Pancreas (tissue), 10 donors: Measurements from ENCODE around the gene MRGPRF. TPM values are rescaled to one million over a fixed set of nuclear protein-coding genes. Genes with fewer than 3 reads are reported as not detected.

Experiments
- ATAC-seq, 4 donors: fragments of 200-7000 bp; cut with Tn5 transposase; one replicate each; pipeline versions ENCODE4 v1.8.0 to v1.9.1; 2020; ENCODE audit warnings: mild to moderate bottlenecking in 4 of 4, moderate library complexity in 4 of 4
- DNase-seq, 6 donors: peaks; one replicate each; pipeline ENCODE4 v3.0.0-alpha.2; 2020
- FAIRE-seq: peaks from 2 replicates; lab custom pipeline; 2012; peaks lifted over from hg19 to GRCh38; lab: Jason Lieb, UNC
- H3K27ac ChIP-seq, 4 donors: fragments of 200-600 bp; sonication (generic); 1 replicate in 3 of 4; 2 replicates in 1 of 4; pipeline versions ENCODE4 v1.5.0 to v1.8.0; 2020
- H3K27me3 ChIP-seq, 4 donors: fragments of 200-600 bp; one replicate each; pipeline ENCODE4 v1.8.0; 2021
- H3K36me3 ChIP-seq, 3 donors: fragments of 200-600 bp; sonication (generic) in 1 of 3; one replicate each; pipeline versions ENCODE4 v1.5.0 to v1.8.0; 2020 to 2021
- H3K4me1 ChIP-seq, 3 donors: fragments of 200-600 bp; one replicate each; pipeline ENCODE4 v1.8.0; 2021
- H3K4me3 ChIP-seq, 4 donors: fragments of 200-600 bp; sonication (generic) in 2 of 4; one replicate each; pipeline versions ENCODE4 v1.5.0 to v1.8.0; 2020 to 2021
- H3K9me3 ChIP-seq, 4 donors: fragments of 200-600 bp; one replicate each; pipeline ENCODE4 v1.8.0; 2021
- CTCF ChIP-seq, 4 donors: fragments of 200-600 bp; sonication (generic) in 3 of 4; IDR thresholded peaks; one replicate each; pipeline versions ENCODE4 v1.5.0 to v1.8.0; 2021; ENCODE audit warnings: antibody characterized with exemption in 4 of 4
- WGBS, 2 donors: extraction: QIAGEN DNeasy Blood & Tissue Kit; methylation state at CpG; one replicate each; pipeline ENCODE4 v1.1.7; 2013; 5-methylcytosine and 5-hydroxymethylcytosine counted together
- intact Hi-C, 3 donors: fragments of 100-400 bp; cut with DNase I; formaldehyde crosslinking; loops; one replicate each; pipeline versions ENCODE4 v1.11.1 to v1.14.2; 2022
- polyA plus RNA-seq, 2 donors: library from polyadenylated mRNA; stranded (reverse); fragments of 200-250 nt; gene quantifications; one replicate each; pipeline ENCODE4 v1.2.3, GENCODE V29; 2013
- total RNA-seq, 6 donors: library from RNA; stranded (reverse); fragmentation: NEBNext Ultra II Directional in 4 of 6; extraction: Animal tissue kit (Norgen Biotek cat#: 25700) in 4 of 6; gene quantifications; one replicate each; pipeline versions ENCODE4 v1.2.1 to v1.2.4, GENCODE V29; 2021 to 2023
- donor health status: healthy with polysubstance abuse.
- donor health status: DM: no; HTN: no; CAD: no; lungs with moderate emphysema.
- donor health status: DM: no; HTN: no; CAD: no.
- donor health status: control.
- donor health status: control.
- donor health status: Bipolar disorder and iron deficiency.
- donor health status: DM: yes; HTN: yes; CAD: no.
- donor health status: DM: no; HTN: no; CAD: no.
- donor health status: DM: no; HTN: no; CAD: no.
- donor health status: DM: yes; HTN: yes; CAD: no.

The MRGPRF gene
- total and polyA plus RNA-seq, 8 donors, result 0.37 to 4.2 (median 1.6) TPM

GRCh38 chr11:69022260-69022659 is 9.2 kb upstream of the MRGPRF start:
- FAIRE-seq (no peak), ATAC-seq (no peak), DNase-seq (no peak)
- Histone ChIP-seq H3K4me3 (no peak overlapping the region), H3K4me1 (no peaks in the 10 kb centered on the region), H3K27me3 (no peaks in the 10 kb centered on the region), H3K36me3 (no peaks in the 10 kb centered on the region), H3K9me3 (no peaks in the 10 kb centered on the region), H3K27ac (no peak overlapping the region)
- TF ChIP-seq CTCF (IDR thresholded peaks at IDR 0.05), result no peak
- 68 to 69% methylated on average over 10 of the region's 10 CpGs for WGBS, 2 donors
- intact Hi-C loops, result no loop called here

GRCh38 chr11:69018924-69019323 is 5.9 kb upstream of the MRGPRF start:
- intact Hi-C loops, result no loop called here
- no peaks in the 10 kb centered on the region for H3K9me3 ChIP-seq
- WGBS, 2 donors, result 63 to 68% methylated on average over 13 of the region's 13 CpGs

GRCh38 chr11:69017951-69018350 is 4.9 kb upstream of the MRGPRF start:
- H3K4me3 ChIP-seq, result no peak overlapping the region
- WGBS, 2 donors, result 70 to 78% methylated on average over 10 of the region's 10 CpGs
- no peak overlapping the region for H3K27ac ChIP-seq
- intact Hi-C loops, result no loop called here
- H3K27me3 ChIP-seq, result no peaks in the 10 kb centered on the region
- H3K9me3 ChIP-seq, result no peaks in the 10 kb centered on the region
- H3K36me3 ChIP-seq, result no peaks in the 10 kb centered on the region
- H3K4me1 ChIP-seq, result no peaks in the 10 kb centered on the region
- ATAC-seq (no peak), DNase-seq (no peak), FAIRE-seq (no peak)
- no peak for TF ChIP-seq CTCF (IDR thresholded peaks at IDR 0.05)

More at GRCh38 chr11:69018924-69019323, 5.9 kb upstream of the MRGPRF start:
- no peaks in the 10 kb centered on the region for H3K4me1 ChIP-seq
- no peaks in the 10 kb centered on the region for H3K27me3 ChIP-seq
- DNase-seq, result no peak
- no peak for TF ChIP-seq CTCF (IDR thresholded peaks at IDR 0.05)
- no peak overlapping the region for H3K27ac ChIP-seq
- no peaks in the 10 kb centered on the region for H3K36me3 ChIP-seq
- no peak overlapping the region for H3K4me3 ChIP-seq
- no peak for FAIRE-seq
- ATAC-seq, result no peak

- no peaks in the 10 kb centered on the region for H3K36me3 ChIP-seq
- WGBS, 2 donors, result 79 to 82% methylated on average over 9 of the region's 9 CpGs
- FAIRE-seq, result no peak
- ATAC-seq, result no peak
- intact Hi-C loops, result no loop called here
- H3K4me3 ChIP-seq, result no peak overlapping the region
- TF ChIP-seq CTCF (IDR thresholded peaks at IDR 0.05), result no peak
- no peak for DNase-seq
- H3K4me1 ChIP-seq, result no peaks in the 10 kb centered on the region
- H3K27me3 ChIP-seq, result peaks cover 0 to 3% (median 0%) of the 10 kb centered on the region in 4 donors
- H3K27ac ChIP-seq, result no peak overlapping the region
- H3K9me3 ChIP-seq, result no peaks in the 10 kb centered on the region
Observed at GRCh38 chr11:69014898-69015549, 2.0 kb upstream of the MRGPRF start.

GRCh38 chr11:69014084-69014851 is 1.2 kb upstream of the MRGPRF start:
- Histone ChIP-seq H3K4me1 (no peaks in the 10 kb centered on the region), H3K27ac (no peak overlapping the region), H3K9me3 (no peaks in the 10 kb centered on the region), H3K27me3 (peaks cover 0 to 3% (median 0%) of the 10 kb centered on the region in 4 donors), H3K36me3 (no peaks in the 10 kb centered on the region), H3K4me3 (no peak overlapping the region)
- ATAC-seq, result no peak
- TF ChIP-seq CTCF (IDR thresholded peaks at IDR 0.05), result no peak
- intact Hi-C loops, result no loop called here
- FAIRE-seq, result no peak
- no peak for DNase-seq
- 47 to 54% methylated on average over 28 of the region's 28 CpGs for WGBS, 2 donors
